Measurements from ENCODE around the gene TMOD2. TPM values are rescaled to one million over a fixed set of nuclear protein-coding genes. Genes with fewer than 3 reads are reported as not detected.

Gene TMOD2
- 16.1 TPM for total RNA-seq
- long read RNA-seq, full-length matches to known transcripts, result 9 of 29 reads
- long read RNA-seq, partial matches to known transcripts, result 1 of 29 reads
- long read RNA-seq, other reads (novel, unspliced or antisense), result 19 of 29 reads

- no peak for TF ChIP-seq CTCF (IDR thresholded peaks at IDR 0.05)
- DNase-seq (peak; percentile 83), ATAC-seq (peak; percentile 93)
- peaks cover 12% of the 10 kb centered on the region for H3K4me1 ChIP-seq
- no peaks in the 10 kb centered on the region for H3K36me3 ChIP-seq
- H3K27ac ChIP-seq, result no peak within 1 kb of the TSS
- peak within 1 kb of the TSS; percentile 68 for H3K4me3 ChIP-seq
- H3K27me3 ChIP-seq, result no peaks in the 10 kb centered on the region
- intact Hi-C loops (cut with DNase I), result no loop called here
- no peaks in the 10 kb centered on the region for H3K9me3 ChIP-seq
These were observed at the start of gene TMOD2 for GRCh38 chr15:51750792-51751696. Gene TMOD2, plus strand, starts transcription at chr15:51751597. Its CDS starts 14,845 bp downstream, at chr15:51766442.

GRCh38 chr15:51702710-51703109 is 48.7 kb upstream of the TMOD2 start:
- H3K9me3 ChIP-seq, result no peaks in the 10 kb centered on the region
- ATAC-seq (no peak), DNase-seq (no peak)
- no peak overlapping the region for H3K4me3 ChIP-seq
- intact Hi-C loops (cut with DNase I), result no loop called here
- H3K36me3 ChIP-seq, result no peaks in the 10 kb centered on the region
- H3K27ac ChIP-seq, result no peak overlapping the region
- H3K4me1 ChIP-seq, result no peaks in the 10 kb centered on the region
- TF ChIP-seq CTCF (IDR thresholded peaks at IDR 0.05), result no peak
- H3K27me3 ChIP-seq, result no peaks in the 10 kb centered on the region

- intact Hi-C loops (cut with DNase I), result no loop called here
- no peak for DNase-seq
- H3K36me3 ChIP-seq, result no peaks in the 10 kb centered on the region
- H3K27me3 ChIP-seq, result no peaks in the 10 kb centered on the region
- no peak for ATAC-seq
- H3K27ac ChIP-seq, result no peak overlapping the region
- TF ChIP-seq CTCF (IDR thresholded peaks at IDR 0.05), result no peak
- H3K9me3 ChIP-seq, result no peaks in the 10 kb centered on the region
- no peak overlapping the region for H3K4me3 ChIP-seq
- H3K4me1 ChIP-seq, result no peaks in the 10 kb centered on the region
These were observed 45.1 kb upstream of the TMOD2 start for GRCh38 chr15:51706291-51706690.

GRCh38 chr15:51706926-51707608 is 44.3 kb upstream of the TMOD2 start:
- Histone ChIP-seq H3K4me3 (no peak overlapping the region), H3K36me3 (no peaks in the 10 kb centered on the region), H3K4me1 (no peaks in the 10 kb centered on the region), H3K27ac (no peak overlapping the region), H3K27me3 (no peaks in the 10 kb centered on the region), H3K9me3 (no peaks in the 10 kb centered on the region)
- intact Hi-C loops (cut with DNase I), result no loop called here
- no peak for TF ChIP-seq CTCF (IDR thresholded peaks at IDR 0.05)
- ATAC-seq (no peak), DNase-seq (no peak)

DNA sequence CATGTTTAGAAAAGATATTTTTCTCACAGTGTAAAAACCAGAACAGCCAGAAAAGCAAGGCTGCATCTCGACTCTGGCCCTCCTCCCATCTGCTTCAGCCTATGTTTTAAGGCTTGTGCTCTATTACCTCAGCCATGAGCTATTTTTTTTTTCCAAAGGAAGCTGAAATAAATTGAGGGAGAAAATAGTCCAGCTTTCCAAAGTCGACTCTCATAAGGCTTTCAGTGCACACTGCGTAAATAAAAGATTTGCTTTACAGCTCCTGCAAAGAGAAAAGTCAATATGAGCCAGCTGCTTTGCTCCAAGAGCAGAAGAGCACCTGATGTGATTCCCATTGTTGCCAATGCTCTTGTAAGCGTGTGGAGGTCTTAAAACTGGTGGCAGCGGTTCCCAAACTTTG is 43.4 kb upstream of the TMOD2 start:
- ATAC-seq (no peak), DNase-seq (no peak)
- H3K4me1 ChIP-seq, result no peaks in the 10 kb centered on the region
- H3K9me3 ChIP-seq, result no peaks in the 10 kb centered on the region
- H3K27ac ChIP-seq, result no peak overlapping the region
- H3K4me3 ChIP-seq, result no peak overlapping the region
- TF ChIP-seq CTCF (IDR thresholded peaks at IDR 0.05), result no peak
- H3K27me3 ChIP-seq, result no peaks in the 10 kb centered on the region
- no peaks in the 10 kb centered on the region for H3K36me3 ChIP-seq
- intact Hi-C loops (cut with DNase I), result no loop called here

All from upper lobe of right lung (tissue), 1 donor.